ENCODE measurements around the gene SUZ12.
"Not testable (repeated sequence)": the region's sequence is repeated elsewhere in the genome, so short reads cannot be mapped to it uniquely, and the experiment has no call there.

SUZ12 gene

GRCh38 chr17:32041306-32041875, 104.6 kb downstream of the SUZ12 start:
- peak; percentile 32 for DNase-seq (ENCODE audit: low spot score)

- not testable (repeated sequence) for DNase-seq (ENCODE audit: low spot score)
Observed at GRCh38 chr17:32042266-32042665, 105.5 kb downstream of the SUZ12 start.

- not testable (repeated sequence) for DNase-seq (ENCODE audit: low spot score)
Observed at GRCh38 chr17:32045611-32046010, 108.8 kb downstream of the SUZ12 start.

GRCh38 chr17:32047663-32048062, 110.9 kb downstream of the SUZ12 start:
- DNase-seq (ENCODE audit: low spot score), result not testable (repeated sequence)
